A549 (cell line): ENCODE measurements around the gene ZPLD1. TPM values are rescaled to one million over a fixed set of nuclear protein-coding genes. Genes with fewer than 3 reads are reported as not detected.
A peak's percentile ranks its signal among the peaks of the same experiment; 100 is the strongest.

Source experiments
- ATAC-seq, 2 experiments: fragments of 200-7000 bp in 1 of 2; fragments of >200 bp in 1 of 2; cut with Nextera tagmentation in 1 of 2; cut with Tn5 transposase in 1 of 2; 3 replicates each; pipeline versions ENCODE4 v1.8.0 to v1.9.1; 2018 to 2020; ENCODE audit warnings: mild to moderate bottlenecking in 1 of 2, moderate library complexity in 1 of 2
- CTCF ChIA-PET: fragments of 300-600 bp; sonication (Branson Sonifier 250); formaldehyde crosslinking; extraction: SDS; loops from one replicate; lab custom pipeline; 2021; ENCODE audit warnings: antibody characterized with exemption, inconsistent platforms; lab: Yijun Ruan, JAX
- POLR2A ChIA-PET: fragments of 350-600 bp; formaldehyde crosslinking; extraction: SDS; loops from one replicate; lab custom pipeline; 2021; ENCODE audit warnings: antibody characterized with exemption, inconsistent platforms; lab: Yijun Ruan, JAX
- DNase-seq, 2 experiments: peaks; one replicate each; pipeline versions ENCODE4 v3.0.0 to v3.0.0-alpha.2; 2011 to 2016; ENCODE audit warnings: low read depth in 1 of 2, low spot score in 1 of 2
- FAIRE-seq: peaks from 2 replicates; lab custom pipeline; 2011; peaks lifted over from hg19 to GRCh38; lab: Jason Lieb, UNC
- H3K27ac ChIP-seq, 2 experiments: fragments of >200 bp; sonication (Bioruptor Twin); formaldehyde crosslinking; 3 replicates each; pipeline ENCODE4 v1.5.1; 2016 to 2017
- H3K4me1 ChIP-seq: fragments of >200 bp; sonication (Bioruptor Twin); formaldehyde crosslinking; 3 replicates; pipeline ENCODE4 v1.6.1; 2016
- H3K4me2 ChIP-seq: fragments of >200 bp; sonication (Bioruptor Twin); formaldehyde crosslinking; 3 replicates; pipeline ENCODE4 v1.6.1; 2016
- H3K4me3 ChIP-seq: fragments of >200 bp; sonication (Bioruptor Twin); formaldehyde crosslinking; 3 replicates; pipeline ENCODE4 v1.5.1; 2016
- H3K9me3 ChIP-seq: fragments of >200 bp; sonication (Bioruptor Twin); formaldehyde crosslinking; 3 replicates; pipeline ENCODE4 v1.6.1; 2016
- BHLHE40 ChIP-seq: IDR thresholded peaks from 2 replicates; pipeline ENCODE4 v1.6.1; 2012; ENCODE audit warnings: low read depth, low read length, inconsistent platforms
- CBX2 ChIP-seq: fragments of 200-600 bp; sonication (generic); IDR thresholded peaks from 2 replicates; pipeline ENCODE4 v1.6.1; 2016; ENCODE audit warnings: low read depth, mild to moderate bottlenecking, borderline replicate concordance
- CBX8 ChIP-seq: fragments of 200-600 bp; sonication (generic); IDR thresholded peaks from 2 replicates; pipeline ENCODE4 v1.6.1; 2016
- CEBPB ChIP-seq, 2 experiments: fragments of >200 bp in 1 of 2; sonication (Bioruptor Twin) in 1 of 2; formaldehyde crosslinking in 1 of 2; IDR thresholded peaks; 2 replicates each; pipeline ENCODE4 v1.6.1; 2012 to 2016
- CHD4 ChIP-seq: fragments of 200-600 bp; sonication (generic); IDR thresholded peaks from 2 replicates; pipeline ENCODE4 v1.6.1; 2016; ENCODE audit warnings: antibody characterized with exemption, mild to moderate bottlenecking, borderline replicate concordance
- CTCF ChIP-seq: fragments of >200 bp; sonication (Bioruptor Twin); formaldehyde crosslinking; IDR thresholded peaks from 3 replicates; pipeline ENCODE4 v1.5.1; 2016
- ESRRA ChIP-seq: fragments of 150-350 bp; IDR thresholded peaks from 2 replicates; pipeline ENCODE4 v1.6.1; 2014; ENCODE audit warnings: mild to moderate bottlenecking, low read length, borderline replicate concordance
- FOSL2 ChIP-seq, 2 experiments: fragments of 450-650 bp in 1 of 2; fragments of >200 bp in 1 of 2; sonication (Bioruptor Twin) in 1 of 2; formaldehyde crosslinking; IDR thresholded peaks; 2 replicates each; pipeline versions ENCODE4 v1.5.0 to v1.6.1; 2016 to 2020; ENCODE audit warnings: mild to moderate bottlenecking in 1 of 2, moderate library complexity in 1 of 2
- GATA3 ChIP-seq: IDR thresholded peaks from 2 replicates; pipeline ENCODE4 v1.6.1; 2012; ENCODE audit warnings: borderline replicate concordance
- HES2 ChIP-seq: fragments of >200 bp; sonication (Bioruptor Twin); formaldehyde crosslinking; IDR thresholded peaks from 2 replicates; pipeline ENCODE4 v1.6.1; 2016
- HOXA7 ChIP-seq: fragments of 250-450 bp; sonication (Bioruptor Pico); IDR thresholded peaks from 2 replicates; pipeline ENCODE4 v1.5.0; 2020; ENCODE audit warnings: mild to moderate bottlenecking, moderate library complexity
- JUN ChIP-seq, 2 experiments: fragments of >200 bp; sonication (Bioruptor Twin); formaldehyde crosslinking; IDR thresholded peaks; 2 replicates in 1 of 2; 3 replicates in 1 of 2; pipeline ENCODE4 v1.6.1; 2016 to 2017
- JUNB ChIP-seq: fragments of >200 bp; sonication (Bioruptor Twin); formaldehyde crosslinking; IDR thresholded peaks from 2 replicates; pipeline ENCODE4 v1.6.1; 2016
- KDM1A ChIP-seq: fragments of 200-600 bp; sonication (generic); IDR thresholded peaks from 2 replicates; pipeline ENCODE4 v1.6.1; 2016; ENCODE audit warnings: low read depth, mild to moderate bottlenecking
- KDM5A ChIP-seq: fragments of 200-600 bp; sonication (generic); IDR thresholded peaks from 2 replicates; pipeline ENCODE4 v1.6.1; 2016; ENCODE audit warnings: antibody characterized with exemption, mild to moderate bottlenecking
- MAFK ChIP-seq: fragments of 450-650 bp; IDR thresholded peaks from 2 replicates; pipeline ENCODE4 v1.6.1; 2014; ENCODE audit not compliant: partially characterized antibody
- MAX ChIP-seq: IDR thresholded peaks from 2 replicates; pipeline ENCODE4 v1.6.1; 2012
- NFE2L2 ChIP-seq: fragments of 150-350 bp; conservative IDR thresholded peaks from 2 replicates; pipeline ENCODE4 v1.6.1; 2014; ENCODE audit warnings: low read length
- NR3C1 ChIP-seq: fragments of >200 bp; sonication (Bioruptor Twin); formaldehyde crosslinking; IDR thresholded peaks from 3 replicates; pipeline ENCODE4 v1.6.1; 2017
- POLR2A ChIP-seq: IDR thresholded peaks from 2 replicates; pipeline ENCODE4 v1.6.1; 2012; ENCODE audit warnings: mild to moderate bottlenecking, low read length
- POLR2AphosphoS2 ChIP-seq: conservative IDR thresholded peaks from 2 replicates; pipeline ENCODE4 v1.6.1; 2012; ENCODE audit warnings: low read length, improper control_type of control experiment, inconsistent platforms
- RAD21 ChIP-seq, 2 experiments: fragments of >200 bp in 1 of 2; sonication (Bioruptor Twin) in 1 of 2; formaldehyde crosslinking in 1 of 2; IDR thresholded peaks in 1 of 2; conservative IDR thresholded peaks in 1 of 2; 2 replicates in 1 of 2; 3 replicates in 1 of 2; pipeline ENCODE4 v1.6.1; 2012 to 2018; ENCODE audit warnings: inconsistent platforms in 1 of 2
- RNF2 ChIP-seq: fragments of 200-600 bp; sonication (generic); IDR thresholded peaks from 2 replicates; pipeline ENCODE4 v1.6.1; 2016; ENCODE audit warnings: low read depth, mild to moderate bottlenecking, antibody characterized with exemption, moderate library complexity, borderline replicate concordance
- SMC3 ChIP-seq: fragments of >200 bp; sonication (Bioruptor Twin); formaldehyde crosslinking; IDR thresholded peaks from 3 replicates; pipeline ENCODE4 v1.6.1; 2018; ENCODE audit warnings: inconsistent platforms
- USF2 ChIP-seq: fragments of 450-650 bp; IDR thresholded peaks from 2 replicates; pipeline ENCODE4 v1.6.1; 2014; ENCODE audit warnings: antibody characterized with exemption
- ZC3H11A ChIP-seq: fragments of 450-650 bp; IDR thresholded peaks from 2 replicates; pipeline ENCODE4 v1.6.1; 2014; ENCODE audit warnings: antibody characterized with exemption, mild to moderate bottlenecking
- ZFP36 ChIP-seq: fragments of 450-650 bp; IDR thresholded peaks from 2 replicates; pipeline ENCODE4 v1.6.1; 2014; ENCODE audit warnings: borderline replicate concordance; ENCODE audit not compliant: partially characterized antibody
- ZNF302 ChIP-seq: fragments of 250-450 bp; sonication (Bioruptor Pico); IDR thresholded peaks from 2 replicates; pipeline ENCODE4 v1.9.0; 2021; ENCODE audit warnings: inconsistent platforms, mild to moderate bottlenecking, moderate library complexity
- WGBS: methylation state at CpG from one replicate; pipeline ENCODE4 v1.1.6; 2017; ENCODE audit errors: missing lambda C conversion rate; 5-methylcytosine and 5-hydroxymethylcytosine counted together
- polyA plus RNA-seq, 4 experiments: library from polyadenylated mRNA; depleted of rRNA in 3 of 4; stranded (reverse); fragments of >200 nt; fragmentation: RNase III in 1 of 4; extraction: RNeasy Plus Mini Kit Qiagen cat#74134 plus additional on column Dnase treatment in 1 of 4; gene quantifications; 2 replicates in 3 of 4; 3 replicates in 1 of 4; pipeline ENCODE4 v1.2.3, GENCODE V29; 2011 to 2017
- TF ChIP-seq, protein P1 (sequence below): IDR thresholded peaks from 2 replicates; pipeline ENCODE4 v1.6.1; 2012

The ZPLD1 gene
- polyA plus RNA-seq, 2 of the 4 experiments (the other 2 are of a cell fraction): 0.03 to 0.05 TPM

DNA sequence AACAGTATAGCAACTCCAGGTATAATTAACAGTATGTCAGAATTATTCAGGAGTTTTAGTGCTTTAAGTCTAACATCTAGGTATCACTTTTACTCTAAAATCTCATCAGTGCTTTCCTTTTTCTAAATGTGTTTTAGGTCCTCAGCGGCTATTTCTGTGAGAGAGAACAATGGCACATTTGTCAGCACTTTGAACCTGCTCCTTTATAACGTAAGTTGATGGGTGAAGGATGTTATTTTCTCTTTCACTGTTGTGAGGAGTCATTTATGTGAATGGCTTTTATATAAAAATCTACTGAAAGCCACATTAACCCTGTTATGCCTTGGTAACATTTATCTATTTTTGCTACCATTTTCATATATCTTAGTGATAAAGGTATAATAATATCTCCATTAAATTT lies 22.8 kb downstream of the ZPLD1 start:
- no peak for FAIRE-seq
- H3K4me1 ChIP-seq: peaks cover 12% of the 10 kb centered on the region
- H3K27ac ChIP-seq: no peak overlapping the region
- no peak for TF ChIP-seq GATA3
- no peak for TF ChIP-seq POLR2AphosphoS2
- TF ChIP-seq CBX2: no peak
- no peak for TF ChIP-seq ZFP36
- TF ChIP-seq POLR2A: no peak
- TF ChIP-seq BHLHE40: no peak
- no peak for TF ChIP-seq MAX
- TF ChIP-seq, all 56 proteins: peak for 0
- no peaks in the 10 kb centered on the region for H3K9me3 ChIP-seq
- CTCF ChIA-PET: interaction anchor here (1.0 kb wide), 1 partner anchor 138 kb away, joined by 3 read pairs; no protein-coding TSS in a partner anchor
- H3K4me2 ChIP-seq: no peak overlapping the region
- DNase-seq (no peak), ATAC-seq (no peak)
- 79% methylated on average over 2 of the region's 2 CpGs for WGBS
- no peak overlapping the region for H3K4me3 ChIP-seq
- POLR2A ChIA-PET: no interaction called here

DNA sequence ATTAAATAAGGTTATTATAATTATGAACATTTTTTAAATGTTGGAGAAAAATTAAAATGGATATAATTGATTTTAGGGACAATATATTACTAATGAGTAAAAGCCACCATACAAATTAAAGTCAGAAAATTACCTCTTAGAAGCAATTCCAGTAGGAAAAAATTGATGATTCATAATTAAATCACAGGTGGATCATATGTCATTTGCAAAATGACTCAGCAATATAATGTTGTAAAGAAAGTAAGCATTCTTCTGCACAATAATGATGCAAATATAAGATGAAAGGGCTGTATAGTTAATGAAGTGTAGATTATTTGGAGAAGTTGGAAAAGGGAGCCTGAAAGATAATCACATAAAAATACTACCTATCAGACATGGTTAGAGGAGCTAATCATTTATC lies 25.8 kb downstream of the ZPLD1 start:
- no peak for FAIRE-seq
- H3K4me3 ChIP-seq: no peak overlapping the region
- CTCF ChIA-PET: no interaction called here
- TF ChIP-seq JUNB (0 out of 2 replicates have a peak, but pooled peaks have one; percentile 33), MAX (no peak), FOSL2 (IDR thresholded peaks at IDR 0.05) (no peak), FOSL2 (CRISPR knock-in tag; IDR thresholded peaks at IDR 0.05) (peak; percentile 66), NFE2L2 (peak; percentile 86), HES2 (no peak), MAFK (peak; percentile 97), RAD21 (conservative IDR thresholded peaks at IDR 0.05 in 1 of 2, IDR thresholded peaks at IDR 0.05 in 1 of 2) (no peak), SMC3 (no peak)
- TF ChIP-seq, protein P1, sequence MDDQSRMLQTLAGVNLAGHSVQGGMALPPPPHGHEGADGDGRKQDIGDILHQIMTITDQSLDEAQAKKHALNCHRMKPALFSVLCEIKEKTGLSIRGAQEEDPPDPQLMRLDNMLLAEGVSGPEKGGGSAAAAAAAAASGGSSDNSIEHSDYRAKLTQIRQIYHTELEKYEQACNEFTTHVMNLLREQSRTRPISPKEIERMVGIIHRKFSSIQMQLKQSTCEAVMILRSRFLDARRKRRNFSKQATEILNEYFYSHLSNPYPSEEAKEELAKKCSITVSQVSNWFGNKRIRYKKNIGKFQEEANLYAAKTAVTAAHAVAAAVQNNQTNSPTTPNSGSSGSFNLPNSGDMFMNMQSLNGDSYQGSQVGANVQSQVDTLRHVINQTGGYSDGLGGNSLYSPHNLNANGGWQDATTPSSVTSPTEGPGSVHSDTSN: no peak
- ATAC-seq: no peak
- DNase-seq: no peak
- H3K4me1 ChIP-seq: peaks cover 12% of the 10 kb centered on the region
- POLR2A ChIA-PET: no interaction called here
- 0 out of 6 replicates have a peak overlapping the region, but pooled peaks of 1 of the 2 experiments have one; percentile 16 for H3K27ac ChIP-seq
- H3K4me2 ChIP-seq: peak overlapping the region; percentile 31
- no peaks in the 10 kb centered on the region for H3K9me3 ChIP-seq

- 82% methylated on average over 2 of the region's 2 CpGs for WGBS
- TF ChIP-seq RNF2 (no peak), MAFK (peak; percentile 44)
- H3K9me3 ChIP-seq: no peaks in the 10 kb centered on the region
- H3K4me3 ChIP-seq: no peak overlapping the region
- FAIRE-seq (no peak), DNase-seq (no peak), ATAC-seq (no peak)
- ChIA-PET CTCF (no interaction called here), POLR2A (no interaction called here)
- no peak overlapping the region for H3K4me2 ChIP-seq
- H3K27ac ChIP-seq: no peak overlapping the region
- H3K4me1 ChIP-seq: peaks cover 12% of the 10 kb centered on the region
These were observed 29.4 kb downstream of the ZPLD1 start for GRCh38 chr3:102464261-102464660.

GRCh38 chr3:102466001-102466400 lies 31.2 kb downstream of the ZPLD1 start:
- H3K4me1 ChIP-seq: peaks cover 1% of the 10 kb centered on the region
- no peak for TF ChIP-seq ESRRA
- no peak for TF ChIP-seq USF2
- no peak for TF ChIP-seq KDM5A
- TF ChIP-seq BHLHE40: no peak
- TF ChIP-seq JUN (IDR thresholded peaks at IDR 0.05): no peak
- TF ChIP-seq MAFK: no peak
- TF ChIP-seq CEBPB (IDR thresholded peaks at IDR 0.05): no peak
- TF ChIP-seq HOXA7 (CRISPR knock-in tag): no peak
- TF ChIP-seq POLR2AphosphoS2: no peak
- no peak for TF ChIP-seq ZNF302 (CRISPR knock-in tag)
- TF ChIP-seq NR3C1: no peak
- TF ChIP-seq CTCF: no peak
- no peak for TF ChIP-seq CBX8
- no peak for TF ChIP-seq ZFP36
- no peak for TF ChIP-seq CHD4
- no peak for TF ChIP-seq KDM1A
- no peak for TF ChIP-seq ZC3H11A
- WGBS: 0% methylated on average over 1 of the region's 1 CpG
- ChIA-PET POLR2A (no interaction called here), CTCF (no interaction called here)
- H3K4me2 ChIP-seq: no peak overlapping the region
- H3K9me3 ChIP-seq: no peaks in the 10 kb centered on the region
- DNase-seq: no peak
- FAIRE-seq: no peak
- no peak overlapping the region for H3K4me3 ChIP-seq
- ATAC-seq: no peak
- H3K27ac ChIP-seq: no peak overlapping the region
